VCaP (cell line): ENCODE measurements around the gene TSPYL4.

Experiments used
- H3K27ac ChIP-seq: fragments of 450-650 bp; 2 replicates; pipeline ENCODE4 v1.5.1; 2017
- TF ChIP-seq, protein P1 (sequence below): fragments of 450-650 bp; conservative IDR thresholded peaks from 2 replicates; pipeline ENCODE4 v1.5.1; 2017; ENCODE audit warnings: mild to moderate bottlenecking, moderate library complexity

The TSPYL4 gene

DNA sequence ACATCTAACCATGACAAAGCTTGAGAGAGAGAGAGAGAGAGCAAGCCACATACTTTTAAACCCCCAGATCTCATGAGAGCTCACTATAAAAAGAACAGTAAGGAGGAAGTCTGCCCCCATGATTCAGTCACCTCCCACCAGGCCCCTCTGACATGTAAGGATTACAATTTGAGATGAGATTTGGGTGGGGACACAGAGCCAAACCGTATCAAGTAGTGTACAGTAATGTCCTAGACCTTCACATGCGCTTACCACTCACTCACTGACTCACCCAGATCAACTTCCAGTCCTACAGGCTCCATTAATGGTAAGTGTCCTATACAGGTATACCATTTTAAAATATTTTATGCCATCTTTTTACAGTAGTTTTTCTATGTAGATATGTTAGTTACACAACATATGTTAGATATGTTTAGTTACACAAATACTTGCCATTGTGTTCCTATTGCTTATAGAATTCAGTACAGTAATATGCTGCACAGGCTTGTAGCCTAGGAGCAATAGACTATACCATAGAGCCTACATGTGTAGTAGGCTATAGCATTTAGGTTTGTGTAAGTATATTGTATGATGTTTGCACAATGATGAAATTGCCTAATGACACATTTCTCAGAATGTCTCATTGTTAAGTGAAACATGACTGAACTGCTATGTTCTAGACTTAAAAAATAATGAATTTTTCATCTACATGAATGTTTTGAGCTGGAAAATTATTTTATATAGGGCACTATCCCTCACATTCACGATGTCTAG is 14.1 kb upstream of the TSPYL4 start:
- TF ChIP-seq, protein P1, sequence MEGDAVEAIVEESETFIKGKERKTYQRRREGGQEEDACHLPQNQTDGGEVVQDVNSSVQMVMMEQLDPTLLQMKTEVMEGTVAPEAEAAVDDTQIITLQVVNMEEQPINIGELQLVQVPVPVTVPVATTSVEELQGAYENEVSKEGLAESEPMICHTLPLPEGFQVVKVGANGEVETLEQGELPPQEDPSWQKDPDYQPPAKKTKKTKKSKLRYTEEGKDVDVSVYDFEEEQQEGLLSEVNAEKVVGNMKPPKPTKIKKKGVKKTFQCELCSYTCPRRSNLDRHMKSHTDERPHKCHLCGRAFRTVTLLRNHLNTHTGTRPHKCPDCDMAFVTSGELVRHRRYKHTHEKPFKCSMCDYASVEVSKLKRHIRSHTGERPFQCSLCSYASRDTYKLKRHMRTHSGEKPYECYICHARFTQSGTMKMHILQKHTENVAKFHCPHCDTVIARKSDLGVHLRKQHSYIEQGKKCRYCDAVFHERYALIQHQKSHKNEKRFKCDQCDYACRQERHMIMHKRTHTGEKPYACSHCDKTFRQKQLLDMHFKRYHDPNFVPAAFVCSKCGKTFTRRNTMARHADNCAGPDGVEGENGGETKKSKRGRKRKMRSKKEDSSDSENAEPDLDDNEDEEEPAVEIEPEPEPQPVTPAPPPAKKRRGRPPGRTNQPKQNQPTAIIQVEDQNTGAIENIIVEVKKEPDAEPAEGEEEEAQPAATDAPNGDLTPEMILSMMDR = no peak
- H3K27ac ChIP-seq = no peak overlapping the region

DNA sequence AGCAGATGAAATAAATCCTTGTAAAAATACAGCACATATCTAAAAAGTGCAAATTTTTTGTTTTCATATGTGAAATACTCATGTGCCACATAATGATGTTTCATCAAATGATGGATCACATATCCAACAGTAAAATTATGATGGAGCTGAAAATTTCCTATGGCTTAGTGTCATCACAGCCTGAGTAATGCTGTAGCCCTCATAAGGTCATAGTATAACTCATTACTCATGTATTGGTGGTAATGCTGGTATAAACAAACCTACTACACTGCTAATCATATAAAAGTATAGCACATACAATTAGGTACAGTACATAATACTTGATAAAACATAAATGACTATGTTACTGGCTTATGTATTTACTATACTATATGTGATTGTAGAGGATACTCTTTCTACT is 12.9 kb upstream of the TSPYL4 start:
- H3K27ac ChIP-seq = no peak overlapping the region
- TF ChIP-seq, protein P1 = no peak

DNA sequence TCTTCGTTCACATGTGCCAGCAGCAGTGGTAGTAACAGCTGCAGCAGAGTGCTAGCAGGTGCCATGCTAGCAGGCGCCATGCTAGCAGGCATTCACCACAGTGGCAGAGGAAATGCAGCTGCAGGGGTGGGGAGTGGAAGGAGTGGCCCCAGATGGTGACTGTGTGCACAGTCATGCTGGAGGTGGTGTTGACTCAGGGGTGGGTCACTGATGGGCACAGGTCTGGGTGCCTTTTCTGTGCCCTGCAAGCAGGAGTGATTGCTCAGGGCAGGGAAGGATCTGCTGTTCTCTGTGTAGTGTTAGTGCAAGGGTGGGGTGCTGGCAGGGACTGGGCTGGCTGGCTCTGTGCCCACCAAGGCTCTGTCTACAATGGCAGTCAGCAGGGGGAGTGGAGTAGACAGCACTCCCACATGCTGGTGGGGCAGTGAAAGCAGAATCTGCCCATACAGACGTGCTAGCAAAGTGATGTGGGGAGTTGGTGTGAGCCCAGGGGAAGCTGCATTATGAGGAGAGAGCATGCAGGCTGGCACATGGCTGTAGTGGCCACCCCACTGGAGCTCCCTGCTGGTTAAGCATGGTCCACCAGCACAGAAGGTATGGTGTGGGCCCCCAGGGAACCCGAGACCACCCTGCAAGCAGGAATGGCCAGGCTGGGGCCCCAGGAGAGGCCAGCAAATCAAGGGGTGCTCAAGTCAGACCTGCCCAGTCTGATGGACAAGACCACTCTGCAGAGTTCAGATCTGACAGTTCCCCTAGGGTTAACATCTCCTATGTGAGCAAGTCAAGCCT is 11.4 kb upstream of the TSPYL4 start:
- TF ChIP-seq, protein P1 = no peak
- no peak overlapping the region for H3K27ac ChIP-seq

DNA sequence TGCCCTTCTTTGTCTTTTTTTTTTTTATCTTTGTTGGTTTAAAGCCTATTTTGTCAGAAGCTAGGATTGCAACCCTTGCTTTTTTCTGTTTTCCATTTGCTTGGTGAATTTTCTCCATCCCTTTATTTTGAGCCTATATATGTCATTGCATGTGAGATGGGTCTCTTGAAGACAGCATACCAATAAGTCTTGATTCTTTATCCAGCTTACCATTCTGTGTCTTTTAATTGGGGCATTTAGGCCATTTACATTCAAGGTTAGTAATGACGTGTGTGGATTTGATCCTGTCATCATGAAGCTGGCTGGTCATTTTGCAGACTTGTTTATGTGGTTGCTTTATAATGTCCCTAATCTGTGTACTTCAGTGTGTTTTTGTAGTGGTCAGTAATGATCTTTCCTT is 9.5 kb upstream of the TSPYL4 start:
- H3K27ac ChIP-seq = no peak overlapping the region
- TF ChIP-seq, protein P1 = no peak

DNA sequence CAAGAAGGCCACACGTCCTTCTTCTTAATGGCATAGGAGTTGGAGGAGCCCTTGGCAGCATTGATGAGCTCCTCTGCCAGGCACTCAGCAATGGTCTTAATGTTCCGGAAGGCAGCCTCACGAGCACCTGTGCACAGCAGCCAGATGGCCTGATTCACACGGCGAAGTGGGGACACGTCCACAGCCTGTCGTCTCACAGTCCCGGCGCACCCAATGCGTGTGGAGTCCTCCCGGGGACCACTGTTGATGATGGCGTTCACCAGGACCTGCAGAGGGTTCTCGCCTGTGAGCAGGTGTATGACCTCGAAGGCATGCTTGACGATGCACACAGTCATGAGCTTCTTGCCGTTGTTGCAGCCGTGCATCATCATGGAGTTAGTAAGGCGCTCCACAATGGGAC is 4.6 kb upstream of the TSPYL4 start:
- TF ChIP-seq, protein P1 = no peak
- no peak overlapping the region for H3K27ac ChIP-seq

DNA sequence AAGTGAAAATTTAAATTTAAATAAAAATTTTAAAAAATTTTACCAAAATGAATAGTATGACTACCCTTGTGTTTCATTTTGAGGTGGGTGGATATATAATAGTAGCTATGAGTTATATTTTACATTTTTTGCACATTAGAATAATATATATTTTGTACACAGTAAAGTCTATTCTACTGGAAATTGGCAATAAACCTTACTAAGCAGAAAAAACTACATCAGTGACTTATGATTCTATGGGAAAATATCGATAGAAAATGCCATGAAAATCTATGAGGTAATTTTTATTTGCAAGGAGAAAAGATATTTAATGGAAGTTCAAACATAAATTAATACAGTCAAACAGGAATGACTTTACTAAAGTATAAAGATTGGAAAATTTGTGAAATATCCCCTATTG is 2.8 kb upstream of the TSPYL4 start:
- TF ChIP-seq, protein P1 = no peak

DNA sequence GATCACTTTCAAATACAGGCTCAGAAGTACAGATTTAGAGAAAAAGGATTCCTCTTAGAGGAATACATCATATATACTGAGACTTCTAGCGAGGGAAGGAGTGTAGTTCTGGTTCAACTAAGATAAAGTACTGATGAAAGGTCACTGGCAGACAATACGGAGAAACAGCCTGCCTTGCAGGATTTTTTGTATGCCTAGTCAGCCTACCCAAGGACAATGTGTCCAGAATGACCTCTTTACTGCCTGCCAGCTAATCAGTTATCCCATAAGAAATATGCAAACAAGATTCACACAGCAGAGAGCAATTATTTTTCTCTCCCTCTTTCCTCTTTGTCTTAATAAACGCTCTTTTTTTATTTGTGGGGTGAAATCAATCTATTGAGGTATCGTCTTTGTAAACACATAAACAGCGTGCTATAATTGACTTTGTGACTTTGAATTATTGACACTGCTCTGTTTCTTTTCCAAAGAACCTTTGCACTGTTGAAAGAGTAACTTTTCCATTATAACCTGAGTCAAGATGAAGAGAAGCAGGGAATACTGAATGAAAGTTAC is 1.4 kb upstream of the TSPYL4 start:
- peak overlapping the region; percentile 92 for H3K27ac ChIP-seq
- TF ChIP-seq, protein P1 = no peak

More for the DNA sequence above, 2.8 kb upstream of the TSPYL4 start:
- no peak overlapping the region for H3K27ac ChIP-seq
